ENCODE data around the gene COLEC11. TPM values are rescaled to one million over a fixed set of nuclear protein-coding genes. Genes with fewer than 3 reads are reported as not detected.
A peak's percentile ranks its signal among the peaks of the same experiment; 100 is the strongest.

COLEC11 gene
- total and polyA plus RNA-seq, 9 of the 15 experiments (the other 6 are each of a cell fraction or from before 2014, with no cell fraction given) = 0.32 to 4.3 (median 1.8) TPM

DNA sequence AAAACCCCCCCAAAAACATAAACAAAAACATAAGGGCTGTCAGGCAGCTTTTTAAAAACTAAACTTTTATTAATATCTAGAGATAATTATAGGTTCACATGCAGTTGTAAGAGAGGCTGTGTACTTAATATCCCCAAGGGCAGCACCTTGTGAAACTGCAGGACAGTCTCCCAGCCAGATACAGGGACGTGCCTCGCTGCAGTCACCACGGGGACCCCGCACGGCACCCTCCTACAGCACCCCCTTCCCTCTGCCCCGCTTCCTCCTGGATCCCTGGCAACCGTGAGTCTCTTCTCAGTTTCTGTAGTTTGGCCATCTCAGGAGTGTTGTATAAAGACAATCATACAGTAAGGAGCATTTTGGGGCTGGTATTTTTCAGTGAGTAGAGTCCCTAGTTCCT, 6.8 kb upstream of the COLEC11 start:
- DNase-seq (ENCODE audit: extremely low read depth in 1 of 4, low spot score in 3 of 4) (no peak), FAIRE-seq (no peak), ATAC-seq (no peak)
- Histone ChIP-seq H3K9me3 (replicated peaks; ENCODE audit: control insufficient read depth, insufficient read depth, low read depth, low read length) (no peaks in the 10 kb centered on the region), H3K9me1 (ENCODE audit: control insufficient read depth, insufficient read depth, low read length) (no peaks in the 10 kb centered on the region), H2AFZ (ENCODE audit: low read depth, low read length) (no peak overlapping the region), H4K20me1 (replicated peaks; ENCODE audit: control insufficient read depth, insufficient read depth, low read length) (no peaks in the 10 kb centered on the region; the same call in 1 of the 2 replicates), H3K4me3 (no peak overlapping the region), H3K79me2 (ENCODE audit: control insufficient read depth, insufficient read depth, low read length) (no peaks in the 10 kb centered on the region), H3K9ac (ENCODE audit: insufficient read depth in 1 of 2, low read depth in 2 of 2, low read length in 2 of 2) (peak overlapping the region in 1 of 2 experiments; percentile 84; a peak in 2 of 4 replicates), H3K27ac (ENCODE audit: extremely low read depth, low read depth, low read length) (no peak overlapping the region), H3K36me3 (ENCODE audit: control insufficient read depth, insufficient read depth, low read length) (peaks cover 6% of the 10 kb centered on the region), H3K4me1 (replicated peaks in 1 of 2; ENCODE audit: control insufficient read depth in 2 of 2, insufficient read depth in 2 of 2, low read length in 2 of 2) (peaks cover 20 to 28% of the 10 kb centered on the region in 2 experiments; a peak in 4 of 5 replicates), H3K4me2 (ENCODE audit: insufficient read depth, low read length) (no peak overlapping the region), H3K27me3 (ENCODE audit: control insufficient read depth in 2 of 2, insufficient read depth in 2 of 2, low read length in 2 of 2) (no peaks in the 10 kb centered on the region)
- POLR2A ChIA-PET = interaction anchor here (0.9 to 2.1 kb wide), 5 partner anchors 9 to 30 kb away, joined by 3 to 16 read pairs (median 8); partner anchors contain the start of gene RNASEH1
- no TSS peak for BruUV-seq (replicated peaks)
- intact Hi-C loops (cut with micrococcal nuclease) = no loop called here
- CTCF ChIA-PET (ENCODE audit: low intra/inter-chr PET ratio) = no interaction called here
- in situ Hi-C loops (cut with MboI) = no loop called here
- WGBS (ENCODE audit: insufficient coverage, low coverage, missing lambda C conversion rate) = 89% methylated on average over 6 of the region's 7 CpGs
- TF ChIP-seq SMARCA5 (IDR thresholded peaks at IDR 0.05) (no peak), THRA (IDR thresholded peaks at IDR 0.05) (no peak)

DNA sequence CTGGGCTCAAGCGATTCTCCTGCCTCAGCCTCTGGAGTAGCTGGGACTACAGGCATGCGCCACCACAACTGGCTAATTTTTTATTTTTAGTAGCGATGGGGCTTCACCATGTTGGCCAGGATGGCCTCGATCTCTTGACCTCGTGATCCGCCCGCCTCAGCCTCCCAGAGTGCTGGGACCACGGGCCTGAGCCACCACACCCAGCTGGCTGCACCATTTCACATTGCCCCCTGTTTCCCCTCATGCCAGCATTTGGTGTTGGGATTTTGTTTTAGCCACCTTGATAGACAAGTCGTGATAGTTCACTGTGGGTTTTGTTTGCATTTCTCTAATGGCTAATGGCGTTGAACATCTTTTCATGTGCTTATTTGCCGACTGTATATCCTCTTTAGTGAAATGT, 5.8 kb upstream of the COLEC11 start:
- DNase-seq (ENCODE audit: extremely low read depth in 1 of 4, low spot score in 3 of 4) (no peak), FAIRE-seq (no peak), ATAC-seq (no peak)
- no peaks in the 10 kb centered on the region; the same call in 1 of the 2 replicates for H4K20me1 ChIP-seq (replicated peaks; ENCODE audit: control insufficient read depth, insufficient read depth, low read length)
- H3K27me3 ChIP-seq (ENCODE audit: control insufficient read depth in 2 of 2, insufficient read depth in 2 of 2, low read length in 2 of 2) = no peaks in the 10 kb centered on the region
- peaks cover 15 to 28% of the 10 kb centered on the region in 2 experiments; a peak in 4 of 5 replicates for H3K4me1 ChIP-seq (replicated peaks in 1 of 2; ENCODE audit: control insufficient read depth in 2 of 2, insufficient read depth in 2 of 2, low read length in 2 of 2)
- H3K4me3 ChIP-seq = no peak overlapping the region
- no peaks in the 10 kb centered on the region for H3K9me1 ChIP-seq (ENCODE audit: control insufficient read depth, insufficient read depth, low read length)
- H3K36me3 ChIP-seq (ENCODE audit: control insufficient read depth, insufficient read depth, low read length) = peaks cover under 1% of the 10 kb centered on the region; the same call in 2 of the 3 replicates
- intact Hi-C loops (cut with micrococcal nuclease) = no loop called here
- H3K4me2 ChIP-seq (ENCODE audit: insufficient read depth, low read length) = no peak overlapping the region
- H3K79me2 ChIP-seq (ENCODE audit: control insufficient read depth, insufficient read depth, low read length) = no peaks in the 10 kb centered on the region
- H3K27ac ChIP-seq (ENCODE audit: extremely low read depth, low read depth, low read length) = no peak overlapping the region
- CTCF ChIA-PET (ENCODE audit: low intra/inter-chr PET ratio) = no interaction called here
- no peaks in the 10 kb centered on the region for H3K9me3 ChIP-seq (replicated peaks; ENCODE audit: control insufficient read depth, insufficient read depth, low read depth, low read length)
- in situ Hi-C loops (cut with MboI) = no loop called here
- no peak overlapping the region for H3K9ac ChIP-seq (ENCODE audit: insufficient read depth in 1 of 2, low read depth in 2 of 2, low read length in 2 of 2)
- no peak overlapping the region for H2AFZ ChIP-seq (ENCODE audit: low read depth, low read length)
- BruUV-seq (replicated peaks) = no TSS peak
- 78% methylated on average over 10 of the region's 11 CpGs for WGBS (ENCODE audit: insufficient coverage, low coverage, missing lambda C conversion rate)
- POLR2A ChIA-PET = interaction anchor here (0.9 kb wide), 1 partner anchor 10 kb away, joined by 3 read pairs; no protein-coding TSS in a partner anchor
- TF ChIP-seq, protein P1, sequence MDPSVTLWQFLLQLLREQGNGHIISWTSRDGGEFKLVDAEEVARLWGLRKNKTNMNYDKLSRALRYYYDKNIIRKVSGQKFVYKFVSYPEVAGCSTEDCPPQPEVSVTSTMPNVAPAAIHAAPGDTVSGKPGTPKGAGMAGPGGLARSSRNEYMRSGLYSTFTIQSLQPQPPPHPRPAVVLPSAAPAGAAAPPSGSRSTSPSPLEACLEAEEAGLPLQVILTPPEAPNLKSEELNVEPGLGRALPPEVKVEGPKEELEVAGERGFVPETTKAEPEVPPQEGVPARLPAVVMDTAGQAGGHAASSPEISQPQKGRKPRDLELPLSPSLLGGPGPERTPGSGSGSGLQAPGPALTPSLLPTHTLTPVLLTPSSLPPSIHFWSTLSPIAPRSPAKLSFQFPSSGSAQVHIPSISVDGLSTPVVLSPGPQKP (CRISPR knock-in tag; IDR thresholded peaks at IDR 0.05) = no peak
- TF ChIP-seq TGIF2 (CRISPR knock-in tag; IDR thresholded peaks at IDR 0.05) (no peak), ATF7 (IDR thresholded peaks at IDR 0.05) (no peak), KLF6 (CRISPR knock-in tag; IDR thresholded peaks at IDR 0.05; ENCODE audit: borderline replicate concordance) (no peak), C11orf30 (IDR thresholded peaks at IDR 0.05; ENCODE audit: low read depth) (no peak), NBN (IDR thresholded peaks at IDR 0.05; ENCODE audit: low read depth) (no peak), SPI1 (IDR thresholded peaks at IDR 0.05; ENCODE audit: borderline replicate concordance, low read depth, low read length) (no peak)
- TF ChIP-seq, protein P2, sequence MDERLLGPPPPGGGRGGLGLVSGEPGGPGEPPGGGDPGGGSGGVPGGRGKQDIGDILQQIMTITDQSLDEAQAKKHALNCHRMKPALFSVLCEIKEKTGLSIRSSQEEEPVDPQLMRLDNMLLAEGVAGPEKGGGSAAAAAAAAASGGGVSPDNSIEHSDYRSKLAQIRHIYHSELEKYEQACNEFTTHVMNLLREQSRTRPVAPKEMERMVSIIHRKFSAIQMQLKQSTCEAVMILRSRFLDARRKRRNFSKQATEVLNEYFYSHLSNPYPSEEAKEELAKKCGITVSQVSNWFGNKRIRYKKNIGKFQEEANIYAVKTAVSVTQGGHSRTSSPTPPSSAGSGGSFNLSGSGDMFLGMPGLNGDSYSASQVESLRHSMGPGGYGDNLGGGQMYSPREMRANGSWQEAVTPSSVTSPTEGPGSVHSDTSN (CRISPR knock-in tag; IDR thresholded peaks at IDR 0.05; ENCODE audit: low read depth) = no peak
- TF ChIP-seq, protein P2 (tag; conservative IDR thresholded peaks at IDR 0.05; ENCODE audit: low read depth) = no peak
